ENCODE measurements around the gene TBC1D3L.
"Not testable (repeated sequence)": the region's sequence is repeated elsewhere in the genome, so short reads cannot be mapped to it uniquely, and the experiment has no call there.

The TBC1D3L gene

GRCh38 chr17:37988960-37989359, at the start of gene TBC1D3L:
TBC1D3L (minus strand) TSS chr17:37989060; CDS start chr17:37987520, 1,540 bp downstream.
- H3K36me3 Mint-ChIP-seq, H3K27me3 Mint-ChIP-seq, H3K4me3 Mint-ChIP-seq, CTCF ChIA-PET, DNase-seq, H3K4me1 Mint-ChIP-seq, H3K9me3 Mint-ChIP-seq, H3K27ac Mint-ChIP-seq: not testable (repeated sequence)

- H3K27me3 Mint-ChIP-seq, CTCF ChIA-PET, H3K27ac Mint-ChIP-seq, H3K4me3 Mint-ChIP-seq, H3K36me3 Mint-ChIP-seq, DNase-seq, H3K4me1 Mint-ChIP-seq, H3K9me3 Mint-ChIP-seq: not testable (repeated sequence)
Observed at GRCh38 chr17:38003676-38004075, 14.8 kb upstream of the TBC1D3L start, which contains the start of gene TBC1D3D. TBC1D3D (plus strand) TSS chr17:38003976; CDS start chr17:38005561, 1,585 bp downstream.

All from activated naive CD4-positive, alpha-beta T cell treated with anti-CD3 and anti-CD28 coated beads, Interleukin-2, amount 10 ng/mL, durations not matched to agents 7 days and 5 days (primary cell).